ENCODE data around the gene SP9.

DNA sequence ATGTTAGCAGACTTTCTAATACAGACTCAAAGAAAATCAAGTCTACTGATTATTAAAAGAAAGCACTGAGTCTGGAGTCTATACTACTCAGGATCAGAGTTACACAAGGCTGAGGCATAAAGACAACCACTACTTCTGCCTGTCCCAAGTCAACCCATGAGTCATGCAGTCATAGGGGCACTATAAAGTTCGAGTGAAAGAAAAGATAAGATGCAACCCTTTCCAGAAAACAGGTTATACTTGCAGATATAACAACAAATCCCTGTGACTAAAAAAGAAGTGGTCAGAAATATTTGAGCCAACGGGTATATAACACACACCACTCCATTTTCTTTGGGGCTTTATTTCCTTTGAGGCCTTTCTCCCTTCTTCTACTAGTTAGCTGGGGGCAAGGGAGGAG, 42.2 kb downstream of the SP9 start:
- TF ChIP-seq, protein P1, sequence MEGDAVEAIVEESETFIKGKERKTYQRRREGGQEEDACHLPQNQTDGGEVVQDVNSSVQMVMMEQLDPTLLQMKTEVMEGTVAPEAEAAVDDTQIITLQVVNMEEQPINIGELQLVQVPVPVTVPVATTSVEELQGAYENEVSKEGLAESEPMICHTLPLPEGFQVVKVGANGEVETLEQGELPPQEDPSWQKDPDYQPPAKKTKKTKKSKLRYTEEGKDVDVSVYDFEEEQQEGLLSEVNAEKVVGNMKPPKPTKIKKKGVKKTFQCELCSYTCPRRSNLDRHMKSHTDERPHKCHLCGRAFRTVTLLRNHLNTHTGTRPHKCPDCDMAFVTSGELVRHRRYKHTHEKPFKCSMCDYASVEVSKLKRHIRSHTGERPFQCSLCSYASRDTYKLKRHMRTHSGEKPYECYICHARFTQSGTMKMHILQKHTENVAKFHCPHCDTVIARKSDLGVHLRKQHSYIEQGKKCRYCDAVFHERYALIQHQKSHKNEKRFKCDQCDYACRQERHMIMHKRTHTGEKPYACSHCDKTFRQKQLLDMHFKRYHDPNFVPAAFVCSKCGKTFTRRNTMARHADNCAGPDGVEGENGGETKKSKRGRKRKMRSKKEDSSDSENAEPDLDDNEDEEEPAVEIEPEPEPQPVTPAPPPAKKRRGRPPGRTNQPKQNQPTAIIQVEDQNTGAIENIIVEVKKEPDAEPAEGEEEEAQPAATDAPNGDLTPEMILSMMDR (IDR thresholded peaks at IDR 0.05), result no peak
- TF ChIP-seq POLR2A (IDR thresholded peaks at IDR 0.05), result no peak

All from esophagus squamous epithelium (tissue), 4 donors.